Lower leg skin (tissue), 3 donors: Measurements from ENCODE around the gene MACROD1.

Source experiments
- CTCF ChIP-seq, 3 donors: fragments of 450-650 bp; IDR thresholded peaks; one replicate each; pipeline ENCODE4 v1.5.1; 2016; ENCODE audit warnings: antibody characterized with exemption in 3 of 3, mild to moderate bottlenecking in 3 of 3, moderate library complexity in 2 of 3
- POLR2A ChIP-seq, 2 donors: fragments of 450-650 bp; IDR thresholded peaks; one replicate each; pipeline ENCODE4 v1.6.1; 2016 to 2017; ENCODE audit warnings: antibody characterized with exemption in 2 of 2, mild to moderate bottlenecking in 1 of 2, moderate library complexity in 1 of 2

DNA sequence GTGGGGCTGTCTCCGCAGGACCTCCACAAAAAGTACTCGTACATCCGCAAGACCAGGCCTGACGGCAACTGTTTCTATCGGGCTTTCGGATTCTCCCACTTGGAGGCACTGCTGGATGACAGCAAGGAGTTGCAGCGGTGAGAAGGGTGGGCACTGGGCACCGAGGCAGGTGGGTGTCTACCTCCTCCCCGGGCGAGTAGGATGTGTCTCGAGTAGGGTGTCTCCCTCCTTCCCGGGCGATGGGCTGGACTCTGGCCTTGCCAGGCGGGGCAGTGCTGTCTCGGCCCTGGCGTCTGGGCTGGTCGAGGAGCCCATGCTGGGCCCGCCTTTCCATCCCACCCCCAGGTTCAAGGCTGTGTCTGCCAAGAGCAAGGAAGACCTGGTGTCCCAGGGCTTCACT is 169.4 kb downstream of the MACROD1 start:
- TF ChIP-seq CTCF (IDR thresholded peaks at IDR 0.05) (no peak), POLR2A (IDR thresholded peaks at IDR 0.05) (no peak)
